GM12878 (cell line): Measurements from ENCODE around the gene TMEM252. TPM values are rescaled to one million over a fixed set of nuclear protein-coding genes. Genes with fewer than 3 reads are reported as not detected.

ENCODE experiments used
- ATAC-seq: fragments of 200-7000 bp; cut with Tn5 transposase; 3 replicates; pipeline ENCODE4 v1.9.1; 2020; ENCODE audit warnings: mild to moderate bottlenecking, moderate library complexity
- BruUV-seq: library from RNA; stranded (reverse); fragments of 400-500 nt; replicated peaks from 2 replicates; lab custom pipeline; 2021; lab: Mats Ljungman, UMichigan
- CTCF ChIA-PET: fragments of 300-600 bp; sonication (Branson Sonifier 250); formaldehyde crosslinking; extraction: SDS; loops from one replicate; lab custom pipeline; 2021; ENCODE audit warnings: inconsistent platforms; lab: Yijun Ruan, JAX
- POLR2A ChIA-PET: fragments of 350-600 bp; formaldehyde crosslinking; extraction: SDS; loops from one replicate; lab custom pipeline; 2021; ENCODE audit warnings: inconsistent platforms; lab: Charles Lee
- RAD21 ChIA-PET: fragments of 300-600 bp; sonication (Branson Sonifier 250); formaldehyde crosslinking; loops from one replicate; lab custom pipeline; 2023; ENCODE audit warnings: antibody characterized with exemption; ENCODE audit not compliant: unreplicated experiment; lab: Charles Lee
- SMC1A ChIA-PET: fragments of 300-600 bp; sonication (Branson Sonifier 250); formaldehyde crosslinking; loops from one replicate; lab custom pipeline; 2023; ENCODE audit not compliant: unreplicated experiment, uncharacterized antibody; lab: Charles Lee
- DNase-seq: peaks from one replicate; pipeline ENCODE4 v3.0.0-alpha.2; 2011; ENCODE audit warnings: low read depth, low spot score
- FAIRE-seq: peaks from 3 replicates; lab custom pipeline; 2011; peaks lifted over from hg19 to GRCh38; lab: Jason Lieb, UNC
- H2AFZ ChIP-seq: 2 replicates; pipeline ENCODE4 v1.6.0; 2011; ENCODE audit warnings: low read depth, low read length, control low read depth; ENCODE audit not compliant: control insufficient read depth
- H3K27ac ChIP-seq: 2 replicates; pipeline ENCODE4 v1.5.1; 2011; ENCODE audit warnings: control low read depth; ENCODE audit not compliant: control insufficient read depth, insufficient read depth
- H3K27me3 ChIP-seq, 2 experiments: replicated peaks in 1 of 2; 2 replicates each; pipeline versions ENCODE4 v1.6.0 to v1.6.1; 2011; ENCODE audit warnings: low read length in 1 of 2; ENCODE audit not compliant: control insufficient read depth in 2 of 2, insufficient read depth in 2 of 2
- H3K36me3 ChIP-seq, 2 experiments: 2 replicates each; pipeline ENCODE4 v1.5.1; 2011; ENCODE audit warnings: low read length in 1 of 2; ENCODE audit not compliant: control insufficient read depth in 2 of 2, insufficient read depth in 2 of 2
- H3K4me1 ChIP-seq: 2 replicates; pipeline ENCODE4 v1.6.1; 2011; ENCODE audit warnings: mild to moderate bottlenecking, low read length, moderate library complexity, mixed read lengths; ENCODE audit not compliant: control insufficient read depth, insufficient read depth
- H3K4me2 ChIP-seq: 2 replicates; pipeline ENCODE4 v1.6.0; 2011; ENCODE audit warnings: control low read depth; ENCODE audit not compliant: control insufficient read depth, insufficient read depth
- H3K4me3 ChIP-seq: fragments of 200-600 bp; sonication (generic); 2 replicates; pipeline ENCODE4 v1.5.1; 2016
- H3K79me2 ChIP-seq: 2 replicates; pipeline ENCODE4 v1.6.0; 2011; ENCODE audit warnings: low read length; ENCODE audit not compliant: control insufficient read depth, insufficient read depth
- H3K9ac ChIP-seq: 2 replicates; pipeline ENCODE4 v1.8.0; 2011; ENCODE audit warnings: low read length, control low read depth, mixed read lengths; ENCODE audit not compliant: control insufficient read depth, insufficient read depth
- H3K9me3 ChIP-seq: replicated peaks from 3 replicates; pipeline ENCODE4 v1.5.1; 2011; ENCODE audit warnings: mild to moderate bottlenecking, low read length; ENCODE audit not compliant: control insufficient read depth, insufficient read depth
- H4K20me1 ChIP-seq: 2 replicates; pipeline ENCODE4 v1.6.0; 2011; ENCODE audit not compliant: control insufficient read depth, insufficient read depth
- ASH2L ChIP-seq: fragments of 300-600, 200-600 bp; sonication (generic); IDR thresholded peaks from 2 replicates; pipeline ENCODE4 v1.6.1; 2017; ENCODE audit warnings: low read depth, mild to moderate bottlenecking, borderline replicate concordance
- BRCA1 ChIP-seq: IDR thresholded peaks from 2 replicates; pipeline ENCODE4 v1.6.1; 2011; ENCODE audit warnings: low read depth, low read length, improper control_type of control experiment
- EGR1 ChIP-seq, 2 experiments: IDR thresholded peaks; 1 replicate in 1 of 2; 2 replicates in 1 of 2; pipeline ENCODE4 v1.6.1; 2011 to 2012; ENCODE audit warnings: low read depth in 2 of 2, low read length in 2 of 2, borderline replicate concordance in 1 of 2, mild to moderate bottlenecking in 1 of 2, moderate library complexity in 1 of 2
- FOS ChIP-seq: IDR thresholded peaks from 3 replicates; pipeline ENCODE4 v1.6.1; 2011; ENCODE audit warnings: borderline replicate concordance; ENCODE audit not compliant: insufficient read length; ENCODE audit errors: extremely low read depth
- GABPA ChIP-seq: IDR thresholded peaks from 2 replicates; pipeline ENCODE4 v1.6.1; 2014; ENCODE audit warnings: antibody characterized with exemption, low read depth, mild to moderate bottlenecking, inconsistent platforms
- MEF2A ChIP-seq: IDR thresholded peaks from 2 replicates; pipeline ENCODE4 v1.6.1; 2011; ENCODE audit warnings: low read depth, mild to moderate bottlenecking, low read length, moderate library complexity; ENCODE audit not compliant: insufficient read depth
- MYB ChIP-seq: fragments of 150-350 bp; IDR thresholded peaks from 2 replicates; pipeline ENCODE4 v1.6.1; 2014; ENCODE audit warnings: mild to moderate bottlenecking, low read depth, low read length, borderline replicate concordance
- MYC ChIP-seq: IDR thresholded peaks from 2 replicates; pipeline ENCODE4 v1.6.1; 2011; ENCODE audit warnings: mild to moderate bottlenecking, low read length, moderate library complexity, inconsistent platforms; ENCODE audit not compliant: insufficient read depth, insufficient replicate concordance, insufficient read length, severe bottlenecking
- NR2F1 ChIP-seq: fragments of 450-650 bp; conservative IDR thresholded peaks from 2 replicates; pipeline ENCODE4 v1.6.1; 2017; ENCODE audit warnings: mild to moderate bottlenecking
- PAX5 ChIP-seq: IDR thresholded peaks from 2 replicates; pipeline ENCODE4 v1.6.1; 2011; ENCODE audit warnings: low read depth, low read length, borderline replicate concordance
- ZNF217 ChIP-seq: fragments of 450-650 bp; IDR thresholded peaks from 2 replicates; pipeline ENCODE4 v1.6.1; 2017; ENCODE audit warnings: antibody characterized with exemption, mild to moderate bottlenecking
- ZNF622 ChIP-seq: fragments of 450-650 bp; IDR thresholded peaks from 2 replicates; pipeline ENCODE4 v1.6.1; 2017; ENCODE audit warnings: mild to moderate bottlenecking, inconsistent platforms
- WGBS: methylation state at CpG from one replicate; pipeline ENCODE4 v1.1.6; 2016; ENCODE audit warnings: low lambda C conversion rate; ENCODE audit not compliant: insufficient replicate concordance, insufficient coverage; ENCODE audit errors: missing lambda C conversion rate; 5-methylcytosine and 5-hydroxymethylcytosine counted together
- in situ Hi-C: fragments of 300-500 bp; cut with MboI; formaldehyde crosslinking; loops from 9 replicates; pipeline ENCODE4 v1.14.3; 2018; ENCODE audit warnings: mixed read lengths
- intact Hi-C: fragments of 100-400 bp; cut with micrococcal nuclease; formaldehyde crosslinking; loops from one replicate; pipeline ENCODE4 v1.14.2; 2022; ENCODE audit not compliant: unreplicated experiment
- polyA plus RNA-seq, 11 experiments: library from polyadenylated mRNA; depleted of rRNA in 4 of 11; unstranded in 6 of 11; stranded (reverse) in 5 of 11; fragments of >200 nt; fragmentation: Nextera tagmentation in 4 of 11; fragmentation: Illumina TruSeq in 1 of 11; extraction: Ambion mirVana in 4 of 11; extraction: Trizol in 1 of 11; gene quantifications; 1 replicate in 1 of 11; 2 replicates in 10 of 11; pipeline versions ENCODE4 v1.2.1 to v1.2.3, GENCODE V29; 2011 to 2016; ENCODE audit warnings: inconsistent platforms in 2 of 11, missing spikeins in 2 of 11, low read depth in 1 of 11
- total RNA-seq, 4 experiments: library from RNA; depleted of rRNA in 3 of 4; stranded (reverse); fragments of >200 nt in 3 of 4; fragmentation: Illumina TruSeq in 1 of 4; extraction: Trizol in 1 of 4; gene quantifications; 2 replicates each; pipeline versions ENCODE4 v1.2.1 to v1.2.3, GENCODE V29; 2013 to 2021
- TF ChIP-seq, protein P1 (sequence below): IDR thresholded peaks from 2 replicates; pipeline ENCODE4 v1.6.1; 2012; ENCODE audit warnings: low read depth, low read length, improper control_type of control experiment
- TF ChIP-seq, protein P2 (sequence below): fragments of 450-650 bp; IDR thresholded peaks from 2 replicates; pipeline ENCODE4 v1.6.1; 2017; ENCODE audit warnings: borderline replicate concordance
- TF ChIP-seq, protein P3 (sequence below): IDR thresholded peaks from 2 replicates; pipeline ENCODE4 v1.6.1; 2012; ENCODE audit warnings: low read depth, low read length, improper control_type of control experiment
- TF ChIP-seq, protein P4 (sequence below): IDR thresholded peaks from 2 replicates; pipeline ENCODE4 v1.6.1; 2011; ENCODE audit warnings: borderline replicate concordance, low read depth, mild to moderate bottlenecking, moderate library complexity, mixed read lengths, low read length; ENCODE audit not compliant: insufficient read depth; ENCODE audit errors: extremely low read length

TMEM252 gene
- total and polyA plus RNA-seq, 10 of the 15 experiments (the other 5 are each of a cell fraction or from before 2014, with no cell fraction given), result not detected

DNA sequence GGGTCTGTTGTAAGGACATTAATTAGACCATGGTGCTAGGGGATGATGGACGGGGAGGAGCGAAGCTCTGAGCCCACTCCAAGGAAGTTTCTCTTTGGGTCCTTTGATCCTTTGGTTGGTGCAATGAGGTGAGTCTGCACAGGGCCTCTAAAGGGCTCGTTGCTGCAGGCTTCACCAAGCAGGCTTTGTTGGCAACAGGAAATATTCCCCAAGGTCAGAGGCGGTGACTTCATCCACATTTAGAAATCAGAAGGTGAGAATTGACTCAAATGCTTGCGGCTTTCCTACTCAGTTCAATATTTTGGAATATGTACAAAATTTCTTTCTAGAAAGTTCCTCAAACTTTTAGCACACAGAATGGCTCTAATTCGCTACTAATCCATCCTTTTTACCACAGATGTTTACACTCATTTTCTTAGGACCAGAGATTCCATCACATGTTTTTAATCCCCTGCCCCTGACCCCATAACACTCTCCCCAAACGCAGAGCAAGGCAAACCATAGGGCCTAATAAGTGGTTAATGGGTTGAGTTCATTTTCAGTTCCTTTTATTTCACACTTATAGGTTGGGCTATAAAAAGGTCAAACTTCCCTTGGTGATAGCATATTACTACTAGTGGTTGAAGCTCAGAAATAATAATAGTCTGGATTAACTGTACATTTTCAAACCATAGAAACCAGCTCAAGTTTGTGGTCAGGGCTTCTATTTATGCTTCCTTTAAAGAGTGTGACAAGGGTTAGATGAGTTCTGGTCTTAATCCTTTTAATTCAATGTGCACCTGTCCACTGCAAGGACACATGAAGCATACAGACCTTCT, 37.3 kb upstream of the TMEM252 start:
- Histone ChIP-seq H3K4me3 (0 out of 2 replicates have a peak overlapping the region, but pooled peaks have one; percentile 3), H3K4me2 (peak overlapping the region; percentile 83), H3K9me3 (no peaks in the 10 kb centered on the region; the same call in 2 of the 3 replicates), H3K79me2 (no peaks in the 10 kb centered on the region), H4K20me1 (no peaks in the 10 kb centered on the region), H3K36me3 (no peaks in the 10 kb centered on the region), H2AFZ (no peak overlapping the region), H3K4me1 (peaks cover 26% of the 10 kb centered on the region), H3K9ac (no peak overlapping the region), H3K27me3 (no peaks in the 10 kb centered on the region), H3K27ac (peak overlapping the region; percentile 33; the same call in 1 of the 2 replicates)
- CTCF ChIA-PET, result interaction anchor here (0.6 to 4.0 kb wide), 8 partner anchors 10 to 457 kb away, joined by 3 to 22 read pairs (median 3); partner anchors contain the start of gene FXN
- peak; percentile 87 for FAIRE-seq
- peak; percentile 68 for DNase-seq
- WGBS, result 2% methylated on average over 7 of the region's 7 CpGs
- peak; percentile 94 for ATAC-seq
- in situ Hi-C loops (no loop called here), intact Hi-C loops (no loop called here)
- POLR2A ChIA-PET, result no interaction called here
- RAD21 ChIA-PET, result interaction anchor here (0.7 to 0.9 kb wide), 2 partner anchors 372 to 405 kb away, joined by 3 read pairs; no protein-coding TSS in a partner anchor
- SMC1A ChIA-PET, result interaction anchor here (0.9 to 1.2 kb wide), 5 partner anchors 10 to 422 kb away, joined by 3 to 7 read pairs (median 5); no protein-coding TSS in a partner anchor
- BruUV-seq, result no TSS peak
- TF ChIP-seq ZNF622 (no peak), ASH2L (no peak), MYC (no peak), FOS (no peak), GABPA (peak; percentile 31; the same call in 1 of the 2 replicates), PAX5 (peak; percentile 57; the same call in 1 of the 2 replicates), BRCA1 (no peak), EGR1 (IDR thresholded peaks at IDR 0.05; ENCODE audit: borderline replicate concordance in 1 of 2, low read depth in 2 of 2, low read length in 2 of 2) (no peak), NR2F1 (peak; percentile 93), MEF2A (peak; percentile 95), MYB (no peak), ZNF217 (peak; percentile 55)
- TF ChIP-seq, protein P1, sequence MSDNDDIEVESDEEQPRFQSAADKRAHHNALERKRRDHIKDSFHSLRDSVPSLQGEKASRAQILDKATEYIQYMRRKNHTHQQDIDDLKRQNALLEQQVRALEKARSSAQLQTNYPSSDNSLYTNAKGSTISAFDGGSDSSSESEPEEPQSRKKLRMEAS, result no peak
- TF ChIP-seq, protein P2, sequence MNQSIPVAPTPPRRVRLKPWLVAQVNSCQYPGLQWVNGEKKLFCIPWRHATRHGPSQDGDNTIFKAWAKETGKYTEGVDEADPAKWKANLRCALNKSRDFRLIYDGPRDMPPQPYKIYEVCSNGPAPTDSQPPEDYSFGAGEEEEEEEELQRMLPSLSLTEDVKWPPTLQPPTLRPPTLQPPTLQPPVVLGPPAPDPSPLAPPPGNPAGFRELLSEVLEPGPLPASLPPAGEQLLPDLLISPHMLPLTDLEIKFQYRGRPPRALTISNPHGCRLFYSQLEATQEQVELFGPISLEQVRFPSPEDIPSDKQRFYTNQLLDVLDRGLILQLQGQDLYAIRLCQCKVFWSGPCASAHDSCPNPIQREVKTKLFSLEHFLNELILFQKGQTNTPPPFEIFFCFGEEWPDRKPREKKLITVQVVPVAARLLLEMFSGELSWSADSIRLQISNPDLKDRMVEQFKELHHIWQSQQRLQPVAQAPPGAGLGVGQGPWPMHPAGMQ, result no peak; the same call in 1 of the 2 replicates
- TF ChIP-seq, protein P3, sequence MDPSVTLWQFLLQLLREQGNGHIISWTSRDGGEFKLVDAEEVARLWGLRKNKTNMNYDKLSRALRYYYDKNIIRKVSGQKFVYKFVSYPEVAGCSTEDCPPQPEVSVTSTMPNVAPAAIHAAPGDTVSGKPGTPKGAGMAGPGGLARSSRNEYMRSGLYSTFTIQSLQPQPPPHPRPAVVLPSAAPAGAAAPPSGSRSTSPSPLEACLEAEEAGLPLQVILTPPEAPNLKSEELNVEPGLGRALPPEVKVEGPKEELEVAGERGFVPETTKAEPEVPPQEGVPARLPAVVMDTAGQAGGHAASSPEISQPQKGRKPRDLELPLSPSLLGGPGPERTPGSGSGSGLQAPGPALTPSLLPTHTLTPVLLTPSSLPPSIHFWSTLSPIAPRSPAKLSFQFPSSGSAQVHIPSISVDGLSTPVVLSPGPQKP, result no peak
- TF ChIP-seq, protein P4, sequence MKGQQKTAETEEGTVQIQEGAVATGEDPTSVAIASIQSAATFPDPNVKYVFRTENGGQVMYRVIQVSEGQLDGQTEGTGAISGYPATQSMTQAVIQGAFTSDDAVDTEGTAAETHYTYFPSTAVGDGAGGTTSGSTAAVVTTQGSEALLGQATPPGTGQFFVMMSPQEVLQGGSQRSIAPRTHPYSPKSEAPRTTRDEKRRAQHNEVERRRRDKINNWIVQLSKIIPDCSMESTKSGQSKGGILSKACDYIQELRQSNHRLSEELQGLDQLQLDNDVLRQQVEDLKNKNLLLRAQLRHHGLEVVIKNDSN, result no peak
